ENCODE measurements around the gene TANC1. TPM values are rescaled to one million over a fixed set of nuclear protein-coding genes. Genes with fewer than 3 reads are reported as not detected.
A peak's percentile ranks its signal among the peaks of the same experiment; 100 is the strongest.
"Not testable (repeated sequence)": the region's sequence is repeated elsewhere in the genome, so short reads cannot be mapped to it uniquely, and the experiment has no call there.

The TANC1 gene
- total RNA-seq, 1 experiment from 2014 or later = 26.5 TPM

DNA sequence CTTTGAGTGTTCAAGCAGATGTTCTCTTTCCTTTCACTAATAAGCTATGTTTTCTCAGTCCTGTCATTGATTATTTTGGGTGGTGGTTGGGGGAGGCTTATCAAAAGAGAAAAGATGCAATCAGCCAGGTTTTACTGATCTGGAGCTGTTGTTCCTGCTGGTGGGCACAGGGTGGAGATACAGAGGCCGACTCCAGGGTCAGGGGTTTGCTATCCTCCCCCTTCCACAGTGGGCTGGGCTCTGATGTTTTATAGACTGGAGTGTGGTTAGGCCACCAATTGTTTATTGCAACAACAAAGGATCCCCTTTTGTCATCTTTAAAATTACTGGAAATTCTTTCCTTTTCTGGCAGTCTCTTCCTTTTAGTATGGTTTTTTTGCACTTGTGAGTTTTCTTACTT is 120.5 kb downstream of the TANC1 start:
- Histone ChIP-seq H3K9me3 (replicated peaks) (no peaks in the 10 kb centered on the region), H3K36me3 (no peaks in the 10 kb centered on the region; the same call in 1 of the 2 replicates), H3K4me1 (replicated peaks) (peaks cover 70% of the 10 kb centered on the region), H3K27me3 (replicated peaks) (no peaks in the 10 kb centered on the region), H3K27ac (peak overlapping the region; percentile 90; the same call in 1 of the 2 replicates), H3K4me3 (no peak overlapping the region)
- peak; percentile 81 for DNase-seq (ENCODE audit: low read depth in 1 of 2, low spot score in 2 of 2)

DNA sequence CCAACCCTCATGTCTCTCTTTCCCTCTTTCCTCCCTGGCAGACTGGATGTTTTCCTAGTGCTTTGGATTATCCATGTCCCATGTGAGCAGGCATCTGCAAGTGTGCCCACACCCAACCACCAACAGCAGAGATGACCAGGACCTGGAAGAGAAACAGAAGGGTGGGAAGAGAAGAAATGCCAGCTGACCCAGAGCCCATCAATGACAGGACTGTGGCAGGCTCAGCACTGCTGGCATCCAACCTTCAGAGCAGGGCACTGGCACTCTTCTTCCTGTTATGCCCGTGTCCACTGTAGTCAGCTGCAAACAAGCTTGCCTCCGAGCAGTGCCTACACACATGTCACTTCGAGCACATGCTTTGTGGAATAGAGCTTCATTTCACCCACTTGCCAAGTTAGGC is 121.1 kb downstream of the TANC1 start:
- DNase-seq (ENCODE audit: low read depth in 1 of 2, low spot score in 2 of 2) = peak in 1 of 2 experiments; percentile 20
- Histone ChIP-seq H3K4me3 (no peak overlapping the region), H3K9me3 (replicated peaks) (no peaks in the 10 kb centered on the region), H3K27ac (peak overlapping the region; percentile 90), H3K27me3 (replicated peaks) (no peaks in the 10 kb centered on the region), H3K4me1 (replicated peaks) (peaks cover 70% of the 10 kb centered on the region), H3K36me3 (no peaks in the 10 kb centered on the region; the same call in 1 of the 2 replicates)

DNA sequence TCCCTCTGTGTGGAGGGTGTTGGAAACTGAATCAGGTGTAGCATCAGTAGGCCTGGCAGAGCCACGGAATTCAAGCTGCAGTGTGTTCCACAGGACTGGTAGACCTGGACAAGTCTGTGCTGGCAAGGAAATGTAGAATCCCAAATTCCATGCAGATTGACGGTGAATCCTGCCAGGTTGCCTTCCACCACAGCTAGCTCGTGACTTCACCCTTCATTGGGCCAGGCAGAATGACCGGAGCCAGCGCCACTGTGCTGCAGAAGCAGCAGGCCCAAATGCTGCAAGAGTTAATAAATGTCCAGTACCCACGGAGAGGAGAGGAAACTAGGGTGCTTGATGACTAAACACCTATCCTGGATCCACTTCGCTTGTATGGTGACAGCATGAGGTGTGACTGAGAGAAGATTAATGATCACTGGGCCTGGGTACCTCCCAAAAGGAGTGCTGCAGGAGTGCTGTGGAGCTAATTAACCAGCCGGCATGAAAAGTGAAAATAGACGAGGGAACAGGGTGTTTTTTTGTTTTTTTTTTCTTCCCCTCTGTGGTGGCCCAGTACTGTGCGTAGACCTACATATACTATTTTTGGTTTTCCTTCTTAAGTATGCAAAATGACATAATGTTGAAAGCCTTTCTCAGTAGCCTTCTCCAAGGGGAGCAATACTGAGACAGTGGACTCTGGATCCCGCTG is 122.2 kb downstream of the TANC1 start:
- H3K9me3 ChIP-seq (replicated peaks) = no peaks in the 10 kb centered on the region
- no peak overlapping the region for H3K4me3 ChIP-seq
- peaks cover 75% of the 10 kb centered on the region for H3K4me1 ChIP-seq (replicated peaks)
- H3K36me3 ChIP-seq = no peaks in the 10 kb centered on the region; the same call in 1 of the 2 replicates
- no peaks in the 10 kb centered on the region for H3K27me3 ChIP-seq (replicated peaks)
- H3K27ac ChIP-seq = peak overlapping the region; percentile 90
- DNase-seq (ENCODE audit: low read depth in 1 of 2, low spot score in 2 of 2) = peak in 1 of 2 experiments; percentile 58

DNA sequence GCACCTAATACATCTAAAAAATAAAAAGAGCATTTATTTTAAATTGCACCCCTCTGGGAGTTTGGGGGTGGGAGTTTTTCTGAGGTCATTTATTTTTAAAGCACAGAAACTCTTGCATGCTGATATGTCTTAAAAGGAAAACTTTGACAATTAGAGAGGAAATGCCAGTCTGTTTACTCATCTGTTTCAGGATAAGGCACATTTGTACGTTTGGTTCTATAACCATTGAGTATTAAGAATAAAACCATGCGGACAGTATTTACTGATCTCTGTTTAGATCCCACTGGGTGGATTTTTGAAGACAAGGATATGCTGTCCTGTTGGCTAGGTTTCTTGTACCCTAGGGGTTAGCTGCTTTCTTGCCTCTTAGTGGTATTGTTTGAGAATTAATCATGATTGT is 122.9 kb downstream of the TANC1 start:
- Histone ChIP-seq H3K9me3 (replicated peaks) (0 out of 2 replicates have a peak, but pooled peaks cover under 1% of the 10 kb centered on the region), H3K27me3 (replicated peaks) (no peaks in the 10 kb centered on the region), H3K4me1 (replicated peaks) (peaks cover 76% of the 10 kb centered on the region), H3K4me3 (no peak overlapping the region), H3K36me3 (no peaks in the 10 kb centered on the region; the same call in 1 of the 2 replicates), H3K27ac (peak overlapping the region; percentile 90)
- peak in 1 of 2 experiments; percentile 67 for DNase-seq (ENCODE audit: low read depth in 1 of 2, low spot score in 2 of 2)

DNA sequence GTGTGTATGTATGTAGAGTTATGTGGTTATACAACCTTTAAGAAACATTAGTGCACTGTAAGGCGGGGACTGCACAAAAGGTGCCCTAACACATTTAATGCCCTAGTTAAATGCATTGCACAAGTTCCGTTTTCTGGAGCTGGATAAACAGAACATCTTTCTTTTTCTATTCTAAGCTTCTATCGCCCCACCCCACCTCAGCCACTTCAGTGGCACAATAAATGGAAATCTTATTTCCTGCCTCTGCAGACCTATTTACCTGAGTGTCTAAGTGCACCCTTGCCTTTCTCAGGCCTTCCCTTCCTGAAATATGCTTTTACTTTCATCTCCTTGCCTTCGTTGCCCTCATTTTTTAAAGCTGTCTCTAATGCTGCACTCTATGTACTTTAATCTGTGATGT is 123.5 kb downstream of the TANC1 start:
- Histone ChIP-seq H3K27me3 (replicated peaks) (no peaks in the 10 kb centered on the region), H3K4me3 (no peak overlapping the region), H3K4me1 (replicated peaks) (peaks cover 82% of the 10 kb centered on the region), H3K36me3 (peaks cover 3% of the 10 kb centered on the region; the same call in 1 of the 2 replicates), H3K27ac (peak overlapping the region; percentile 90), H3K9me3 (replicated peaks) (0 out of 2 replicates have a peak, but pooled peaks cover 5% of the 10 kb centered on the region)
- no peak for DNase-seq (ENCODE audit: low read depth in 1 of 2, low spot score in 2 of 2)

DNA sequence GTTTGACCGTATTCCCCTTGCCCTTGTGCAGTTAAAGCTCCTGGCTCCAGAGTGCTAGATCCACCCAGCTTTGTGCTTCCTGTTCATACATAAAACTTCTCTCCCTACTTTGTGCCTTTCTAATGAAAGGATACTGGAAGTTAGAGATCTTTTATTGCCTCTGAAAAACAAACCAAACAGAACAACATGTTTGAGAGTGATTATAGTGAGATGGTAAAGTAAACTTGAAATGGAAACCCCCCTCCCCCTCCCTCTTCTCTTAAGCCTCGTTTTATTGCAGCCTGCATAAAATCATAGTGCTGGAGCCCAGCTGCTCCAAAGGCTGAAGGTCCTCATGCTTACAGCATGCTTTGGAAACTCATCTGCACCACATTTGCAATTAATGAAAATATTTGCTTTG is 125.1 kb downstream of the TANC1 start:
- no peak overlapping the region for H3K4me3 ChIP-seq
- H3K4me1 ChIP-seq (replicated peaks) = peaks cover 97% of the 10 kb centered on the region
- H3K36me3 ChIP-seq = peaks cover 15% of the 10 kb centered on the region
- H3K27me3 ChIP-seq (replicated peaks) = no peaks in the 10 kb centered on the region
- DNase-seq (ENCODE audit: low read depth in 1 of 2, low spot score in 2 of 2) = no peak
- 0 out of 2 replicates have a peak, but pooled peaks cover 5% of the 10 kb centered on the region for H3K9me3 ChIP-seq (replicated peaks)
- peak overlapping the region; percentile 25; the same call in 1 of the 2 replicates for H3K27ac ChIP-seq

DNA sequence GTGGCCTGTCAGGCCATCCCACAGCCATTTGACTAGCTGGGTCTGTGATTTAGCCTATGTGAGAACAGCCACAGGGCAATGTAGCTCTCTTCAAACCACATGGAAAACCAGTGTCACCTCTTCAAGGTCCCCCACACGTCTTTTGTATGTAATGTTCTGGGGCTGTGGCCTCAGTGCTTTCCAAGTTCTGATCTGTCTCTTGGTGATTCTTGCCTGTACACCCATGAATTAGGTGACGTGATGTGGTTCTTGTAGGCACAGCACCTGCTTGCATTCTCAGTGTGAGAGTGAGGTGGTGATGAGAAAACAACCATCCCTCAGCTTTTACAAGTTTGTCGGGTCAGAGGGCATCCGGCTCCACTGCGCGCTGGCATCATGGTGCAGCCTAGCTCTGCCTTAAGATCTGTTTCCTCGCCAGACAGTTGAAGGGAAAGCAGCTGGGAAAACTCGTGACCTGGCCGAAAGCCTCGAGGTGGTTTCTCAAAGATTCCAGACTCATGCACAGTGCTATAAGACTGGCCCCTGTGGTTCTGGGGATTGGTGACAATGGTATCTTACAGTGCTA is 125.8 kb downstream of the TANC1 start:
- H3K9me3 ChIP-seq (replicated peaks) = 0 out of 2 replicates have a peak, but pooled peaks cover 5% of the 10 kb centered on the region

DNA sequence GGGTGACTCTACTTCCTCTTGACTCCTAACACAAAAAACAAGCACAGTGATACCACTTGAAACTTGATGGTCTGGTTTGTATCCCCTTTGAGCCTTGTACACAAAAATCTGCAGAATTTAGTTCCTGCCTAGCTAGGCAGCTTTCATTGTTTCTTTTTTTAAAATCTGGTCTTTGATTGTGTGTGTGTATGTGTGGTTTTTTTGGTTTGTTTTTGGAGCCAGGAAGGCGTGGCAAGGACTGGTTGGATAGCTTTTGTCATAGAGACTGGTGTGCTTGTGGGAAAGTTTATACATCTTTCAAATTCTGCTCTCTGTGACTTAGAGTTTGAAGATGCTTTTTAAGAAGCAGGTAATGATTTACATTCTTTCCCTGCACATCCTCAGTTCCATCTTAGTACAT is 127.4 kb downstream of the TANC1 start:
- H3K9me3 ChIP-seq (replicated peaks) = 0 out of 2 replicates have a peak, but pooled peaks cover 5% of the 10 kb centered on the region
- H3K27me3 ChIP-seq (replicated peaks) = no peaks in the 10 kb centered on the region
- H3K36me3 ChIP-seq = peaks cover 15% of the 10 kb centered on the region
- H3K27ac ChIP-seq = peak overlapping the region; percentile 22; the same call in 1 of the 2 replicates
- no peak overlapping the region for H3K4me3 ChIP-seq
- peaks cover 89% of the 10 kb centered on the region for H3K4me1 ChIP-seq (replicated peaks)
- peak in 1 of 2 experiments; percentile 85 for DNase-seq (ENCODE audit: low read depth in 1 of 2, low spot score in 2 of 2)

More for the DNA sequence above, 125.8 kb downstream of the TANC1 start:
- H3K4me1 ChIP-seq (replicated peaks) = peaks cover 97% of the 10 kb centered on the region
- DNase-seq (ENCODE audit: low read depth in 1 of 2, low spot score in 2 of 2) = no peak
- no peak overlapping the region for H3K27ac ChIP-seq
- no peaks in the 10 kb centered on the region for H3K27me3 ChIP-seq (replicated peaks)
- peaks cover 15% of the 10 kb centered on the region for H3K36me3 ChIP-seq
- H3K4me3 ChIP-seq = no peak overlapping the region

DNA sequence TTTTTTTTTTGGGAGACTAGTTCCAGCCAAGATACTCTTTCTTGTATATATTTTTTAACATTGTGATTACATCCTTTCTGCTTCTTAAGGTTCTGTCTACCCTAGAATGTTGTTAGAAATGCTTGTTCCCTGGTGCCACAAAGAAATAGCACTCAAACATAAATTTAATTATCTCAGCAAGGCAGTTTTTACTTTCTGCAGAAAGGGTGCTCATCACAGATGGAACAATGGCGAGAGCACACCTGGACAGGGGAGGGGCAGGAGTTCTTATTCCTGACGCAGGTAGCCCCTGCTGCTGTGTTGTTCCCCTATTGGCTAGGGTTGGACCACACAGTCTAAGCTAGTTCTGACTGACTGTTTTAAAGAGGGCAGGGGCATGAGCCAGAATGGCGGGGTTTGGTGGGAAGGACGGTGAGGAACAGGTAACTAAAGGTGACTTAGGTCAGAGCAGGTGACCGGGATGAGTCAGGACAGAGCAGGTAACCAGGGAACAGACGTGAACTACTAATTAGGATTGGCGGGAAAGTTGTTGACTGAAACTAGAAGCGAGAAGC is 127.9 kb downstream of the TANC1 start:
- Histone ChIP-seq H3K36me3 (peaks cover 15% of the 10 kb centered on the region), H3K4me1 (replicated peaks) (peaks cover 83% of the 10 kb centered on the region), H3K27ac (peak overlapping the region; percentile 22)
- not testable (repeated sequence) for H3K9me3 ChIP-seq (replicated peaks); H3K27me3 ChIP-seq (replicated peaks); DNase-seq (ENCODE audit: low read depth in 1 of 2, low spot score in 2 of 2); H3K4me3 ChIP-seq

DNA sequence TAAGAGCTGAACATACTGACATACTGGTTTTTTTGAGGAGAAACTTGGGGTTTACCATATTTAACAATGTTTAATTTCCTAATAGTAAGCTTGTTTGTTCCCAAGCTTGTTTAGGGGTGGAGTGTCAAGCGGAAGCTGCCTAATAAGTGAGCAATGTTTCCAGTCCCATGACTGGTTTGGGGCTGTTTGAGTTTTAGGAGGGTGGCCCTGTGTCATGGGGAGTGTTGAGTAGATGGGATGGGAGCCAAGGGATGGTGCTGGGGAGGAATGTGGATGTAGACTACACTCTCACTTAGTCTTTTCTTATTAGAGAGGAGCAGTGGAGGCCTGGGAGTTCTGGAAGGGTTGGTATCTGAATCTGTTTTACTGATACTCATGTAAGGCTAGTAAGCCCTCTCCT is 128.5 kb downstream of the TANC1 start:
- Histone ChIP-seq H3K27ac (peak overlapping the region; percentile 22), H3K4me1 (replicated peaks) (peaks cover 78% of the 10 kb centered on the region)
- no peak for DNase-seq (ENCODE audit: low read depth in 1 of 2, low spot score in 2 of 2)

DNA sequence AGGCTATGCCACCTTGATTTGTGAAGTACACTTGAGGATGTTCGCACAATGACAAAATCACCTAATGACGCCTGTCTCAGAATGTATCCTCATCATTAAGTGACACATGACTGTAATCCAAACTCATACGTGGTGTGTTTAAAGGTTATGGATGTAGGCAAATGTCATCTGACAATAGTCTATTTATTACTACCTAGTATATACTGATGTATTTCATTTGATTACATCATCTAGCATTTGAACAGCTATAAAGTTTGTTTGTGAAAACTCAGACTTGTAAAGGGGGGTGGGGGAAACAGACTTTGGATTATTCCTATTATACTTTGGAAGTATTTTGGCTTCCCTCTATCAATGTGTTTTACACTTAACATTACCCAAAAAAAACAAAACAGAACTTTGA is 129.9 kb downstream of the TANC1 start:
- Histone ChIP-seq H3K4me3 (no peak overlapping the region), H3K9me3 (replicated peaks) (0 out of 2 replicates have a peak, but pooled peaks cover 5% of the 10 kb centered on the region), H3K36me3 (peaks cover 15% of the 10 kb centered on the region), H3K27me3 (replicated peaks) (no peaks in the 10 kb centered on the region), H3K4me1 (replicated peaks) (peaks cover 64% of the 10 kb centered on the region), H3K27ac (peak overlapping the region; percentile 85)
- peak in 1 of 2 experiments; percentile 34 for DNase-seq (ENCODE audit: low read depth in 1 of 2, low spot score in 2 of 2)

More for the DNA sequence above, 128.5 kb downstream of the TANC1 start:
- peaks cover 15% of the 10 kb centered on the region for H3K36me3 ChIP-seq
- H3K9me3 ChIP-seq (replicated peaks) = 0 out of 2 replicates have a peak, but pooled peaks cover 5% of the 10 kb centered on the region
- no peaks in the 10 kb centered on the region for H3K27me3 ChIP-seq (replicated peaks)
- no peak overlapping the region for H3K4me3 ChIP-seq

DNA sequence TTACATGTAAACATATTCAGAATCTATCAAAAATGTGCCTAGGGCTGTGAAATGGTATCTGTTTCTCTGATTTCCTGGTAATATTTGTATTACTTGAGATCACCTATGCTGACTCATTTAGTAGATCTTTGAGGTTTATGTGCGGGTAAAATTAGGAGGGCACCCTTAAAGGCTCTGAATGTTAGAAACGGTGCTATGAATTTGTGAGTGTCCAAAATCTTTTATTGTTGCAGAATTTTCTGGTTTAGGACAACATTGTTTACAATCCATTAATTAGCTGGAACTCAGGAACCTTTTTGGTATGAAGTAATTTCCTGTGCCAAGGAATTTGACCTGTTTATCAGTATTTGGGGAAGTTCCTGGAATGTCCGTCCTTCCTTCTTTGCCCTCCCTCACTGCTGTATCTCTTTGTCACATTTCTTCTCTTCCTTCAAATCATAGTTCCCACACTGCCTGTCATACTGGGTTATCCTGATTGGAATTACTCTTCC is 130.5 kb downstream of the TANC1 start:
- peaks cover 57% of the 10 kb centered on the region for H3K4me1 ChIP-seq (replicated peaks)
- no peak overlapping the region for H3K4me3 ChIP-seq
- no peaks in the 10 kb centered on the region for H3K27me3 ChIP-seq (replicated peaks)
- peaks cover 15% of the 10 kb centered on the region for H3K36me3 ChIP-seq
- peak overlapping the region; percentile 85 for H3K27ac ChIP-seq
- DNase-seq (ENCODE audit: low read depth in 1 of 2, low spot score in 2 of 2) = peak in 1 of 2 experiments; percentile 72
- H3K9me3 ChIP-seq (replicated peaks) = 0 out of 2 replicates have a peak, but pooled peaks cover 5% of the 10 kb centered on the region

DNA sequence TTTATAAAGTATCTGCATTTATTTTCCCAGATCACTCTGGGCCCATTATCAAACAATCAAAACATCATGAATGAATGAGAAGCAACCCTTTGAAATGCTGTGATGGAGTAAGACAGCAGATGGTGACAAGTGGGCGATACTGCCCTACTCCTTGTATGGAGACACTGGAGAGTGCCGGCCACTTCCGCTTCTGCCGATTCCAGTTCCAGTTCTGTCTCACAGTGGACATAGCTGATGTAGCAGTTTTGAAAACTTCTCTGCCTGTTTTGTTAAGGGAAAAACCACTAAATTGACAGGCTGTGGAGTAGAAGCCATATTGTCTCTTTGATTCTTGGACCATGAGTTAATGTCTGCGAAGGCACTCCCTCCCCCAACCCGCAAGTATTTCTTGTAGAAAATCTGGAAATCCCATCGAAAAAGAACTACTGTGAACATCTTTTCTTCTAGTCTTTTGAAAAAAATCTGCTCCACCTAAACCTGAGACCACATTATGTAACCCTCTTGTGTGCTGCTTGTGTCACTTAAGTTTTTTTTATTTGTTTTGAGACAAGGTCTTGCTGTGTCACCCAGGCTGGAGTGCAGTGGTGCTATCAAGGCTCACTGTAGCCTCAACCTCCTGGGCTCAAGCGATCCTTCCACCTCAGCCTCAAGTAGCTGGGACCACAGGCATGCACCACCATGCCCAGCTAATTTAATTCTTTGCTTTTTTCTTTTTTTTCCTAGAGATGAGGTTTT is 133.5 kb downstream of the TANC1 start:
- Histone ChIP-seq H3K27ac (no peak overlapping the region), H3K27me3 (replicated peaks) (no peaks in the 10 kb centered on the region), H3K4me3 (no peak overlapping the region), H3K4me1 (replicated peaks) (peaks cover 34% of the 10 kb centered on the region), H3K36me3 (peaks cover 13% of the 10 kb centered on the region), H3K9me3 (replicated peaks) (no peaks in the 10 kb centered on the region)
- no peak for DNase-seq (ENCODE audit: low read depth in 1 of 2, low spot score in 2 of 2)

Data from SJSA1 (cell line).